Thyroid gland (tissue), 4 donors: ENCODE measurements around the gene SERPINA3.

ENCODE experiments used
- POLR2A ChIP-seq, 2 donors: fragments of 450-650 bp; IDR thresholded peaks; one replicate each; pipeline ENCODE4 v1.6.1; 2017; ENCODE audit warnings: antibody characterized with exemption in 2 of 2, mild to moderate bottlenecking in 2 of 2, moderate library complexity in 1 of 2
- TF ChIP-seq, protein P1 (sequence below), 6 experiments: fragments of 200-600 bp in 3 of 6; fragments of 450-650 bp in 3 of 6; sonication (generic) in 3 of 6; IDR thresholded peaks; one replicate each; pipeline ENCODE4 v1.5.1; 2016 to 2019; ENCODE audit warnings: antibody characterized with exemption in 6 of 6, mild to moderate bottlenecking in 2 of 6, inconsistent platforms in 1 of 6, moderate library complexity in 1 of 6

- TF ChIP-seq, protein P1, sequence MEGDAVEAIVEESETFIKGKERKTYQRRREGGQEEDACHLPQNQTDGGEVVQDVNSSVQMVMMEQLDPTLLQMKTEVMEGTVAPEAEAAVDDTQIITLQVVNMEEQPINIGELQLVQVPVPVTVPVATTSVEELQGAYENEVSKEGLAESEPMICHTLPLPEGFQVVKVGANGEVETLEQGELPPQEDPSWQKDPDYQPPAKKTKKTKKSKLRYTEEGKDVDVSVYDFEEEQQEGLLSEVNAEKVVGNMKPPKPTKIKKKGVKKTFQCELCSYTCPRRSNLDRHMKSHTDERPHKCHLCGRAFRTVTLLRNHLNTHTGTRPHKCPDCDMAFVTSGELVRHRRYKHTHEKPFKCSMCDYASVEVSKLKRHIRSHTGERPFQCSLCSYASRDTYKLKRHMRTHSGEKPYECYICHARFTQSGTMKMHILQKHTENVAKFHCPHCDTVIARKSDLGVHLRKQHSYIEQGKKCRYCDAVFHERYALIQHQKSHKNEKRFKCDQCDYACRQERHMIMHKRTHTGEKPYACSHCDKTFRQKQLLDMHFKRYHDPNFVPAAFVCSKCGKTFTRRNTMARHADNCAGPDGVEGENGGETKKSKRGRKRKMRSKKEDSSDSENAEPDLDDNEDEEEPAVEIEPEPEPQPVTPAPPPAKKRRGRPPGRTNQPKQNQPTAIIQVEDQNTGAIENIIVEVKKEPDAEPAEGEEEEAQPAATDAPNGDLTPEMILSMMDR (IDR thresholded peaks at IDR 0.05): no peak
- TF ChIP-seq POLR2A (IDR thresholded peaks at IDR 0.05): no peak
These were observed 31.3 kb downstream of the SERPINA3 start for GRCh38 chr14:94643316-94644101.
